ENCODE results near the gene TMOD1. TPM values are rescaled to one million over a fixed set of nuclear protein-coding genes. Genes with fewer than 3 reads are reported as not detected.

TMOD1 gene
- total and polyA plus RNA-seq, 2 of the 8 experiments (the other 6 are each of a cell fraction or from before 2014, with no cell fraction given) = 0.17 to 0.88 TPM

- TF ChIP-seq CHD7 (IDR thresholded peaks at IDR 0.05; ENCODE audit: insufficient replicate concordance, low read length) (no peak), SUZ12 (IDR thresholded peaks at IDR 0.05; ENCODE audit: low read length) (no peak), ZNF274 (IDR thresholded peaks at IDR 0.05; ENCODE audit: borderline replicate concordance, extremely low read depth, low read length) (no peak), BACH1 (IDR thresholded peaks at IDR 0.05; ENCODE audit: low read length) (no peak), POLR2A (IDR thresholded peaks at IDR 0.05; ENCODE audit: control extremely low read depth in 1 of 2, low read depth in 2 of 2, low read length in 2 of 2) (no peak), HDAC2 (IDR thresholded peaks at IDR 0.05; ENCODE audit: borderline replicate concordance in 1 of 2, low read depth in 2 of 2, low read length in 2 of 2) (no peak), EGR1 (IDR thresholded peaks at IDR 0.05; ENCODE audit: borderline replicate concordance, low read depth, low read length) (no peak), SIN3A (conservative IDR thresholded peaks at IDR 0.05 in 1 of 2, IDR thresholded peaks at IDR 0.05 in 1 of 2; ENCODE audit: low read depth in 1 of 2, low read length in 2 of 2) (no peak), RFX5 (IDR thresholded peaks at IDR 0.05; ENCODE audit: borderline replicate concordance, low read depth, low read length) (no peak), SRF (IDR thresholded peaks at IDR 0.05; ENCODE audit: low read depth, low read length) (no peak), KDM5A (IDR thresholded peaks at IDR 0.05; ENCODE audit: low read length) (no peak), CBX8 (IDR thresholded peaks at IDR 0.05; ENCODE audit: borderline replicate concordance, low read depth, low read length) (no peak)
Observed at GRCh38 chr9:97550386-97550785, 48.9 kb downstream of the TMOD1 start (continued).

Measured in H1 (cell line).